CD4-positive, alpha-beta memory T cell (primary cell): ENCODE data around the gene NAA35. TPM values are rescaled to one million over a fixed set of nuclear protein-coding genes. Genes with fewer than 3 reads are reported as not detected.

Experiments used
- CTCF ChIA-PET: fragments of 350-600 bp; sonication (Branson Sonifier 250); formaldehyde crosslinking; loops from one replicate; lab custom pipeline; 2021; ENCODE audit warnings: inconsistent platforms; ENCODE audit not compliant: partially characterized antibody; lab: Charles Lee
- POLR2A ChIA-PET: fragments of 350-600 bp; sonication (Branson Sonifier 250); formaldehyde crosslinking; loops from one replicate; lab custom pipeline; 2021; ENCODE audit not compliant: partially characterized antibody; lab: Charles Lee
- DNase-seq, 5 donors: peaks; one replicate each; pipeline versions ENCODE4 v3.0.0 to v3.0.0-alpha.2; 2020 to 2022; ENCODE audit warnings: mixed read lengths in 1 of 5
- H3K27ac ChIP-seq: one replicate; pipeline ENCODE4 v1.7.0; 2013; ENCODE audit warnings: low read depth, low read length
- H3K27me3 ChIP-seq: 2 replicates; pipeline ENCODE4 v1.7.0; 2013; ENCODE audit warnings: mild to moderate bottlenecking, low read length, moderate library complexity; ENCODE audit not compliant: insufficient read depth
- H3K36me3 ChIP-seq: 2 replicates; pipeline ENCODE4 v1.7.0; 2013; ENCODE audit warnings: mild to moderate bottlenecking, low read length, moderate library complexity; ENCODE audit not compliant: insufficient read depth
- H3K4me1 ChIP-seq: 2 replicates; pipeline ENCODE4 v1.7.0; 2013; ENCODE audit warnings: mild to moderate bottlenecking, low read length, moderate library complexity; ENCODE audit not compliant: insufficient read depth
- H3K4me3 ChIP-seq, 2 donors: one replicate each; pipeline ENCODE4 v1.7.0; 2013; ENCODE audit warnings: low read length in 2 of 2, mild to moderate bottlenecking in 1 of 2
- H3K9me3 ChIP-seq, 2 donors: one replicate each; pipeline ENCODE4 v1.7.0; 2013; ENCODE audit warnings: low read length in 2 of 2, control low read depth in 1 of 2; ENCODE audit not compliant: control insufficient read depth in 1 of 2
- H3K27ac Mint-ChIP-seq, 7 donors: one replicate each; pipeline ENCODE4 v1.8.0; 2020 to 2021; ENCODE audit warnings: mixed read lengths in 7 of 7, mild to moderate bottlenecking in 6 of 7, inconsistent platforms in 3 of 7, moderate library complexity in 3 of 7
- H3K27me3 Mint-ChIP-seq, 2 donors: one replicate each; pipeline ENCODE4 v1.8.0; 2020 to 2021; ENCODE audit warnings: mixed read lengths in 2 of 2
- H3K36me3 Mint-ChIP-seq, 2 donors: one replicate each; pipeline ENCODE4 v1.8.0; 2020 to 2021; ENCODE audit warnings: mixed read lengths in 2 of 2, inconsistent platforms in 1 of 2, mild to moderate bottlenecking in 1 of 2
- H3K4me1 Mint-ChIP-seq, 4 donors: one replicate each; pipeline ENCODE4 v1.8.0; 2020 to 2021; ENCODE audit warnings: mixed read lengths in 4 of 4, mild to moderate bottlenecking in 1 of 4
- H3K4me3 Mint-ChIP-seq, 8 donors: one replicate each; pipeline ENCODE4 v1.8.0; 2020 to 2021; ENCODE audit warnings: mixed read lengths in 8 of 8, mild to moderate bottlenecking in 7 of 8, moderate library complexity in 6 of 8, inconsistent platforms in 3 of 8
- H3K9me3 Mint-ChIP-seq, 8 donors: one replicate each; pipeline ENCODE4 v1.8.0; 2020 to 2021; ENCODE audit warnings: mixed read lengths in 8 of 8, mild to moderate bottlenecking in 5 of 8, inconsistent platforms in 3 of 8, moderate library complexity in 1 of 8
- intact Hi-C: fragments of 100-400 bp; cut with micrococcal nuclease; formaldehyde crosslinking; loops from one replicate; pipeline ENCODE4 v1.15.1; 2023
- polyA plus RNA-seq, 2 donors: library from polyadenylated mRNA; unstranded; fragments of 300-500 nt; fragmentation: Illumina TruSeq; gene quantifications; one replicate each; pipeline ENCODE4 v1.2.3, GENCODE V29; 2021
- total RNA-seq, 2 experiments: library from RNA; stranded (reverse); gene quantifications; one replicate each; pipeline ENCODE4 v1.2.3, GENCODE V29; 2021

NAA35 gene
- 10 to 100 TPM; 24.8 to 27.8 TPM for total RNA-seq
- polyA plus RNA-seq = 10 to 100 TPM; 14.7 to 15.7 TPM

DNA sequence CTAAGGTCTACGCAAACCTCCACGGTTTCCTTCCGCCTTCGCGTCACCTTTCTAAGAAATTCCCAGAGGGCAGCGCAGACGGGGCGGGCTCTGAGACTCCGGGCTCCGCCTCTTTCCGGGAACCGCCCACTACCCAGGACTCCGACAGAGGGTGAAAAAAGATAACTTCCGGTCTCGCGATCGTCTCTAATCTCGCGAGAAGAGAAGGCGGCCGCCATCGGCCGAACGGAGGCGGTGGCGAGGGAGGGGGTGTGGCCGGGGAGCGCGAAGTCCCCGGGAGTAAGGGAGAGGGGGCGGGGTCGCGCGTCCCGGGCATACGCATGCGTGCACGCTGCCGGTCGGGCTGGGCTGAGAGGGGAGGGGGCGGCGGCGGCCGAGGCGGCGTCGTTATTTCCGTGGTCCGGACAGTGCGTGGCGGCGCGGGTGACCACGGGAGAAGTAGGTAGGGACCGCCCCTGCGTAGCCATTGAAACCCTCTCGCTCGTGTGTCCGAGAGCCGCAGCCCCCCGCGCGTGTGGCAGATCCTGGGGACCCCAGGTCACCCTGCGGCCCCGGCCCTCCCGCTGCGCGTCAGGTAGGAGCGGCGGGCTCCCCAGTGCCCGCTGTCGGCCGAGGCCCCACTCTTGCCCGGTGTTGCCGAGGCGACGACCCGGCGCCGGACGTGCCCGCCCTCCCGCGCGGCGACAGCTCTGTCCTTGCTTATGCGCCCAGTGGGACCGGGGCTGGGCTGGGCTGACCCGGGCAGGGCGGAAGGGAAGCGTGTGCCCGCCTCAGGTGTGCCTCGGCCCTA is at the start of gene NAA35:
Gene NAA35 (plus strand): TSS at position 315 of the 790 bp plus-strand sequence. CDS start 1,014 bp downstream, outside the sequence.
- Mint-ChIP-seq H3K4me1 (peaks cover 12 to 19% (median 16%) of the 10 kb centered on the region in 4 donors), H3K36me3 (peaks cover 3 to 12% of the 10 kb centered on the region in 2 donors), H3K27ac (peak within 1 kb of the TSS in 6 of 7 donors; percentile 91 to 99 (median 96)), H3K4me3 (peak within 1 kb of the TSS; percentile 85 to 95 (median 89)), H3K27me3 (no peaks in the 10 kb centered on the region), H3K9me3 (no peaks in the 10 kb centered on the region)
- intact Hi-C loops = loop anchor here (1.0 to 5.0 kb wide), 6 partner anchors 135 to 1961 kb away; partner anchors contain the start of genes GAS1, HNRNPK, ISCA1 and RMI1
- DNase-seq = peak; percentile 99
- Histone ChIP-seq H3K4me1 (peaks cover 45% of the 10 kb centered on the region), H3K4me3 (peak within 1 kb of the TSS; percentile 43 to 73), H3K36me3 (peaks cover 12% of the 10 kb centered on the region), H3K27ac (peak within 1 kb of the TSS; percentile 87), H3K9me3 (no peaks in the 10 kb centered on the region), H3K27me3 (no peaks in the 10 kb centered on the region)
- POLR2A ChIA-PET = interaction anchor here (0.9 to 3.0 kb wide), 6 partner anchors 200 to 1961 kb away, joined by 3 to 15 read pairs (median 6); partner anchors contain the start of genes AGTPBP1, HNRNPK, ISCA1 and RMI1
- CTCF ChIA-PET = no interaction called here

- POLR2A ChIA-PET = no interaction called here
- no peak overlapping the region for H3K4me3 Mint-ChIP-seq
- Histone ChIP-seq H3K4me3 (no peak overlapping the region), H3K4me1 (no peaks in the 10 kb centered on the region), H3K27me3 (no peaks in the 10 kb centered on the region), H3K27ac (no peak overlapping the region), H3K36me3 (no peaks in the 10 kb centered on the region), H3K9me3 (no peaks in the 10 kb centered on the region)
- peaks cover 0 to 12% of the 10 kb centered on the region in 2 donors for H3K36me3 Mint-ChIP-seq
- DNase-seq = no peak
- intact Hi-C loops = no loop called here
- CTCF ChIA-PET = no interaction called here
- peaks cover 0 to 10% (median 3%) of the 10 kb centered on the region in 8 donors for H3K9me3 Mint-ChIP-seq
- H3K27me3 Mint-ChIP-seq = no peaks in the 10 kb centered on the region
- no peak overlapping the region for H3K27ac Mint-ChIP-seq
- no peaks in the 10 kb centered on the region for H3K4me1 Mint-ChIP-seq
These were observed 48.5 kb upstream of the NAA35 start for GRCh38 chr9:85892401-85892800.

- Histone ChIP-seq H3K4me3 (no peak overlapping the region), H3K9me3 (no peaks in the 10 kb centered on the region), H3K27me3 (no peaks in the 10 kb centered on the region), H3K36me3 (no peaks in the 10 kb centered on the region), H3K4me1 (no peaks in the 10 kb centered on the region), H3K27ac (no peak overlapping the region)
- H3K27ac Mint-ChIP-seq = no peak overlapping the region
- H3K9me3 Mint-ChIP-seq = peaks cover 0 to 10% (median 3%) of the 10 kb centered on the region in 8 donors
- H3K4me1 Mint-ChIP-seq = peaks cover 0 to 3% (median under 1%) of the 10 kb centered on the region in 4 donors
- no peak overlapping the region for H3K4me3 Mint-ChIP-seq
- H3K36me3 Mint-ChIP-seq = peaks cover 0 to 12% of the 10 kb centered on the region in 2 donors
- ChIA-PET CTCF (interaction anchor here (0.6 kb wide), 1 partner anchor 26 kb away, joined by 4 read pairs; no protein-coding TSS in a partner anchor), POLR2A (no interaction called here)
- H3K27me3 Mint-ChIP-seq = no peaks in the 10 kb centered on the region
- DNase-seq = no peak
- intact Hi-C loops = no loop called here
These were observed 45.3 kb upstream of the NAA35 start for GRCh38 chr9:85895685-85896084.

DNA sequence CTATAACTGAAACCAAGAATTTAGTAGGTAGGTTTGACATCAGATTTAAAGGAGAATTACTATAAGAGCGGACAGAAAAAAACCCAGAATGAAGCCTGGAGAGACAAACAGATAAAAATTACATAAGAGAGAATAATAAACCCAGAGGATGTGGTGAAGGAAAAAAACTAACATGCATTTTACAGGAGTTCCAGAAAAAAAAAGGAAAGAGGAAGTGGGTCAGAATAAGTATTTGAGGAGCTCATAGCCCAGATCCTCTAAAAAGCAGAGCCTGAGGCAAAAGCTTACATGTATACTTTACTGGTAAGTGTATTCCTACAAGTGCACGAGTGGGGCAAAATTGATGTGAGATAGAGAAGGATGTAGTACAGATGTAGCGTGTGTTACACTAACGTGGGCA is 43.1 kb upstream of the NAA35 start:
- Histone ChIP-seq H3K9me3 (no peaks in the 10 kb centered on the region), H3K4me1 (no peaks in the 10 kb centered on the region), H3K4me3 (no peak overlapping the region), H3K27ac (no peak overlapping the region), H3K36me3 (no peaks in the 10 kb centered on the region), H3K27me3 (no peaks in the 10 kb centered on the region)
- ChIA-PET POLR2A (no interaction called here), CTCF (no interaction called here)
- Mint-ChIP-seq H3K36me3 (peaks cover 0 to 7% of the 10 kb centered on the region in 2 donors), H3K4me3 (no peak overlapping the region), H3K27ac (peak overlapping the region in 1 of 7 donors; percentile 43), H3K4me1 (peaks cover 0 to 3% (median under 1%) of the 10 kb centered on the region in 4 donors), H3K9me3 (peaks cover 0 to 4% (median 0%) of the 10 kb centered on the region in 8 donors), H3K27me3 (peaks cover 0 to 2% of the 10 kb centered on the region in 2 donors)
- DNase-seq = no peak
- intact Hi-C loops = no loop called here

GRCh38 chr9:85898332-85898731 is 42.6 kb upstream of the NAA35 start:
- intact Hi-C loops = no loop called here
- DNase-seq = no peak
- no peaks in the 10 kb centered on the region for H3K4me1 ChIP-seq

DNA sequence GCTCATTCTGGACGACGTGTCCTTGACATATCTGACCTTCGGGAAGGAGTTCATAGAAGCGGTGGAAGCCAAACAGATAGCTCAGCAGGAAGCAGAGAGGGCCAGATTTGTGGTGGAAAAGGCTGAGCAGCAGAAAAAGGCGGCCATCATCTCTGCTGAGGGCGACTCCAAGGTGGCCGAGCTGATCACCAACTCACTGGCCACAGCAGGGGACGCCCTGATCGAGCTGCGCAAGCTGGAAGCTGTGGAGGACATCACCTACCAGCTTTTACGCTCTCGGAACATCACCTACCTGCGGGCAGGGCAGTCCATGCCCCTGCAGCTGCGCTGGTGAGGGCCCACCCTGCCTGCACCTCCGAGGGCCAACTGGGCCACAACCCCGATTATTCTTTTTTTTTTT is 41.6 kb upstream of the NAA35 start:
- Mint-ChIP-seq H3K36me3 (no peaks in the 10 kb centered on the region), H3K9me3 (no peaks in the 10 kb centered on the region), H3K4me3 (no peak overlapping the region), H3K4me1 (peaks cover 0 to 3% (median under 1%) of the 10 kb centered on the region in 4 donors), H3K27me3 (peaks cover 0 to 2% of the 10 kb centered on the region in 2 donors), H3K27ac (no peak overlapping the region)
- Histone ChIP-seq H3K4me3 (no peak overlapping the region), H3K4me1 (no peaks in the 10 kb centered on the region), H3K27me3 (no peaks in the 10 kb centered on the region), H3K36me3 (no peaks in the 10 kb centered on the region), H3K9me3 (no peaks in the 10 kb centered on the region), H3K27ac (no peak overlapping the region)
- DNase-seq = no peak
- ChIA-PET POLR2A (no interaction called here), CTCF (interaction anchor here (1.0 to 1.4 kb wide), 2 partner anchors 12 to 201 kb away, joined by 3 read pairs; no protein-coding TSS in a partner anchor)
- intact Hi-C loops = no loop called here

More at GRCh38 chr9:85898332-85898731, 42.6 kb upstream of the NAA35 start:
- CTCF ChIA-PET = interaction anchor here (1.4 kb wide), 1 partner anchor 200 kb away, joined by 3 read pairs; no protein-coding TSS in a partner anchor
- Mint-ChIP-seq H3K9me3 (peaks cover 0 to 4% (median 0%) of the 10 kb centered on the region in 8 donors), H3K27ac (no peak overlapping the region), H3K4me3 (no peak overlapping the region), H3K4me1 (peaks cover 0 to 3% (median under 1%) of the 10 kb centered on the region in 4 donors), H3K36me3 (peaks cover 0 to 4% of the 10 kb centered on the region in 2 donors), H3K27me3 (peaks cover 0 to 2% of the 10 kb centered on the region in 2 donors)
- Histone ChIP-seq H3K27ac (no peak overlapping the region), H3K27me3 (no peaks in the 10 kb centered on the region), H3K36me3 (no peaks in the 10 kb centered on the region), H3K4me3 (no peak overlapping the region), H3K9me3 (no peaks in the 10 kb centered on the region)
- POLR2A ChIA-PET = no interaction called here
